Stimulated activated CD8-positive, alpha-beta memory T cell treated with anti-CD3 and anti-CD28 coated beads, Interleukin-7, amount 100 ng/mL, for 48 hours (primary cell): Measurements from ENCODE around the gene FHDC1.
"Not testable (repeated sequence)": the region's sequence is repeated elsewhere in the genome, so short reads cannot be mapped to it uniquely, and the experiment has no call there.

Experiments
- DNase-seq, 2 donors: peaks; one replicate each; pipeline ENCODE4 v3.0.0-alpha.2; 2020; ENCODE audit warnings: low read depth in 1 of 2; ENCODE audit errors: extremely low read depth in 1 of 2

The FHDC1 gene, protein sequence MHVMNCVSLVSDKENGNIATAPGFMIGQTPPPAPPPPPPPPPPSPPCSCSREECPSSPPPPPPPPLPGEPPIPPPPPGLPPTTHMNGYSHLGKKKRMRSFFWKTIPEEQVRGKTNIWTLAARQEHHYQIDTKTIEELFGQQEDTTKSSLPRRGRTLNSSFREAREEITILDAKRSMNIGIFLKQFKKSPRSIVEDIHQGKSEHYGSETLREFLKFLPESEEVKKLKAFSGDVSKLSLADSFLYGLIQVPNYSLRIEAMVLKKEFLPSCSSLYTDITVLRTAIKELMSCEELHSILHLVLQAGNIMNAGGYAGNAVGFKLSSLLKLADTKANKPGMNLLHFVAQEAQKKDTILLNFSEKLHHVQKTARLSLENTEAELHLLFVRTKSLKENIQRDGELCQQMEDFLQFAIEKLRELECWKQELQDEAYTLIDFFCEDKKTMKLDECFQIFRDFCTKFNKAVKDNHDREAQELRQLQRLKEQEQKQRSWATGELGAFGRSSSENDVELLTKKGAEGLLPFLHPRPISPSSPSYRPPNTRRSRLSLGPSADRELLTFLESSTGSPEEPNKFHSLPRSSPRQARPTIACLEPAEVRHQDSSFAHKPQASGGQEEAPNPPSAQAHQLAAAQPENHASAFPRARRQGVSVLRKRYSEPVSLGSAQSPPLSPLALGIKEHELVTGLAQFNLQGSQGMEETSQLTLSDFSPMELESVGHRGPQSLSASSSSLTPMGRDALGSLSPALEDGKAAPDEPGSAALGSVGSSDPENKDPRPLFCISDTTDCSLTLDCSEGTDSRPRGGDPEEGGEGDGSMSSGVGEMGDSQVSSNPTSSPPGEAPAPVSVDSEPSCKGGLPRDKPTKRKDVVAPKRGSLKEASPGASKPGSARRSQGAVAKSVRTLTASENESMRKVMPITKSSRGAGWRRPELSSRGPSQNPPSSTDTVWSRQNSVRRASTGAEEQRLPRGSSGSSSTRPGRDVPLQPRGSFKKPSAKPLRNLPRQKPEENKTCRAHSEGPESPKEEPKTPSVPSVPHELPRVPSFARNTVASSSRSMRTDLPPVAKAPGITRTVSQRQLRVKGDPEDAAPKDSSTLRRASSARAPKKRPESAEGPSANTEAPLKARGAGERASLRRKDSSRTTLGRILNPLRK

DNA sequence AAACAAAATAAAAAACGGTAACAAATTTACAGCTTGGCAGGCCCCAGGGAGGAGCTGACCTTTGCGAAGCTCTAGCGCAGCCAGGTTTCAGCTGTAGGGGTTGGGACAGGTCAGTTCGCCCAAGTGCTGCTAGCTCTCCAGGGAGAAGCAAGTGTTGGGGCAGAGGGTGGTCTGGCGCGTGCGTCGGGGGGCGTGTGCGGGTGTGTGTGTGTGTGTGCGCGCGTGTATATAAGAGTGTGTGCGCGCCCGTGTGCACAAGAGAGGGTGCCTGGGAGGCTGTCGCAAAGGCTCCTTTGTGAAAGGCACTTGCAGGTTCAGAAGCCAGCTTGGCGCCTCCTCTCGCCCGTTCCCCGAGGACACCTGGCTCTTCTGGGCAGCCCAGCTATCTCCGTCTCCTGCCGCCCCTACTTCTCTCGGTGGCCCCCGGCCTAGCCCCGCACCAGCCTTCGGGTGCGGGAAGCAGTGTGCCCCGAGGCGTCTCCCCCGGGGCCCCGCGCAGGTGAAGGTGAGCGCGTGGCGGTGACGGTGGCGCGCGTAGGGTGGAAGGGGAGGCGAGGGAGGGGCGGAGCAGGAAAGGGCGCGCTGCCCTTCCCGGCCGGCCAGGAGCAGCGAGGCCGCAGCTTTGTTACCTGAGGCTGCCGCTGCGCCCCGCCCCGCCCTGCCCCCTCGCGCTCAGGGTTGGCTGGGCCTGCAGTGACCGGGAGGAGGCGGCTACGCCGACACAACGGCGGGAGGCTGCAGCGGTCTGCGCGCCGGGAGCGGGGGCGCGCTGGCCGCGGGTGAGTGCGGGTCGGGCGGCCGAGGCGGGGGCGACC lies at the start of gene FHDC1:
Gene FHDC1 (plus strand): TSS at position 693 of the 815 bp plus-strand sequence. CDS start 6,735 bp downstream, outside the sequence.
- no peak for DNase-seq

DNA sequence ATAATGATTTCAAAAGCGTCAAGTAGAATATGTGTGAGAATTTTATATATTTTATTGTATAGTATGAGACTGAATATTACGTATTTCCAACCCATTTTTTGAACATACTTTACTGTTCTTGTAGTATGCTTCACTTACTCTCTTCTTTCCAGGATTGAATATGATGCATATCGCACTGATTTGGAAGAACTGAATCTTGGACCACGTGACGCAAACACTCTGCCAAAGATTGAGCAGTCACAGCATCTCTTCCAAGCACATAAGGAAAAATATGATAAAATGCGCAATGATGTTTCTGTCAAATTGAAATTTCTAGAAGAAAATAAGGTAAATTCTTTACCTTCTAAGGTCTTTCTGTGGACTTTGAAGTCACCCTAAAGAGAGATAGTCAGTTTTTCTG lies 48.1 kb upstream of the FHDC1 start:
- no peak for DNase-seq

DNA sequence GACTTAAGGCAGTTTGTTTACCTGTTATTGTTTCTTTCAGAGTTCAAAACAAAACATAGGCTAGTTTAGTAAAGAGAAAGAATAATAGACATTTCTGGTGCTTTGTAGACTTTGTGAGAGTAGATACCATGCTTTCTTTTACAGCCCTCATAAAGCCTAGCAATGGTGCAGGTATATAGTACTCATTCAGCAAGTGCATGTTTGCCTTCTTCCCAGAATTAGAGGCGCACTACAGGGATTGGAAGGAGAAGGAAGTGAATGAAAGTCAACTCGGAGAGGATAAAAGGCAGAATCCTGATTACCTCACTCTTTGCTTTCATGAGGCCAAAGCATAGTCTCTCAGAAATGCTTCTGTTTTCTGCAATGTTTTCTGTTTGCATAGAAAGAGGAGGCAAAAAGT lies 43.1 kb upstream of the FHDC1 start:
- DNase-seq: no peak

DNA sequence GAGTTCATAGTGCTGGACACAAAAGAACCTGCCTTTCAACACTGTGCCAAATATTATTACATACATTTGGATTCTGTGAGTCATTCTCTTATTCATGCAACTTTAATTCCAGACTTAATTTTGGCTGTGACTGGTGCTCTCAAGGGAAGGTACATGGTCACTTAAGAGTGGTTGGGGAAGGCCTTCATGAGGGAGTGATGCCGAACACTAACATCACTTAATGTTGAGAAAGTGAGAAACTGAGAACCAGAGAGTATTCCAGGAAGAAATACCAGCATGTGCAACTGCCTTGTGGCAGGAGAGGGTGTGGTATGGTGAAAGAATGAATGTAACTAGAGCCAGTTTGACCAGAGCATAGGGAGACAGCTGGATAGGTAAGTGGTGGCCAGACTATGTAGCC lies 41.5 kb upstream of the FHDC1 start:
- DNase-seq: no peak

DNA sequence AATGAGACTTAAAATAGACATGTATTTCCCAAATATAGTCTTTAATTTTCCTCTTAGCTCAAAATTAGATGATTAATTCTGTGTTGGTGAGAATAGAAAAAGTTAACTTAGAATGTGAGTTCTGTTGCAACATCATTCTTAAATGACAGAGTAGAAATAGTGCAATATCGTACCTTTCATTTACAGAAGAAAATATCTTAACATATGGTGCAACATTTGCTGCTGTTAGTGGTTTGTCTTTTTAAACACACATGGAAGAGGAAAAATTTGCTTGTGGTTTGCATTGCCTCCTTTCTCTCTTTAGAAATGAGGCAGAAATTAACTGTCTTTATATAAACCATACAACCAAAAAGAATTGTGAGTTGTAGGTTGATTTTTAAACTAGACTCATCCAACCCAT lies 39.3 kb upstream of the FHDC1 start:
- no peak for DNase-seq

DNA sequence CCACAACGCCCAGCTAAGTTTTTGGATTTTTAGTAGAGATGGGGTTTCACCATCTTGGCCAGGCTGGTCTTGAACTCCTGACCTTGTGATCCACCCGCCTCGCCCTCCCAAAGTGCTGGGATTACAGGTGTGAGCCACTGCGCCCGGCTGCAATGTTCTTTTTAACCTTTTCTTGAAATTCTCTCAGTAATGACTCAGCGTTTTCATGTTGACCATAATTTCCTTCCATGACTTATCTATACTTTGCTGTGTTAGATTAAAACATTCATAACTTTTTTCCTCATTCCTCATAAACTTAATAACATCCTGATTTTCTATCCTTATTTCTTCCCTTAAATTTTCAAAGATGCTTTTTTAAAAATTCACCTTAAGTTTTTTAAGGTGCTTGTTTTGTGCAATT lies 38.0 kb upstream of the FHDC1 start:
- not testable (repeated sequence) for DNase-seq

DNA sequence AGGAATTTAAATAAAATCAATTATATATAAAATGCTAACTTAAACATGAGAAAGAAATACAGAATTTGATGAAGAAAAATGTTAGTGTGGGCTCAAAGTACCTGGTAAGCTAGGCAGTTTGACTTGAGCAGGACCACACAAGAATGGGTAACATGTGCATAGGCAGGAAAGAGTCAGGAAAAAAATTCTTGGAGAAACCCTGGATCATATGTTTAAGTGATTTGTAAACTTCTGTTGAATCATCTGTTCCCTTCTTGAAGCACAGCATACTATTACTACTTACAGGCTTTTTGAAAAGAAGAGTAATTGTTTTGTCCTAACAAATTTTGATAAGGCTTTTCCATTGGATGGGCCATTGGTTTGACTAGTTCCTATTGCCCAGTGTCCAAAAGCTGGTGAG lies 37.5 kb upstream of the FHDC1 start:
- DNase-seq: no peak

DNA sequence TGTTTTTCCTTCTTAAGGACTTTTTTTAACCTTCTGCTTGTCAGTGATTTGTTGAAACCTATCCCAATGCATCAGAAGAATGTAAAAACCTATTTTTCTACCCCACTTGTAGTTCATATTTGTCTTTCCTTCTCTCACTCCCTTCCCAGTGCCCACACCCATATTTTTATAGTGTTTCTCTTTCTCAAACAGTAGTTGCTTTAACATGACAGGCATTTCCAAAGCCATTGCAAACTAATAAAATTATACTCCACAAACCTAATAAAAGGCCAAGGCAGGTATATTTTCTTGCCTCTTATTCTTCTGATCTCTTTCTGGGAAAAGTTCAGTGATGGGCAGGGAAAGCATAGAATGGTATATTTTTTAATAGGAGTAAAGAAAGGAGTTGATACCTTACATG lies 35.7 kb upstream of the FHDC1 start:
- no peak for DNase-seq

DNA sequence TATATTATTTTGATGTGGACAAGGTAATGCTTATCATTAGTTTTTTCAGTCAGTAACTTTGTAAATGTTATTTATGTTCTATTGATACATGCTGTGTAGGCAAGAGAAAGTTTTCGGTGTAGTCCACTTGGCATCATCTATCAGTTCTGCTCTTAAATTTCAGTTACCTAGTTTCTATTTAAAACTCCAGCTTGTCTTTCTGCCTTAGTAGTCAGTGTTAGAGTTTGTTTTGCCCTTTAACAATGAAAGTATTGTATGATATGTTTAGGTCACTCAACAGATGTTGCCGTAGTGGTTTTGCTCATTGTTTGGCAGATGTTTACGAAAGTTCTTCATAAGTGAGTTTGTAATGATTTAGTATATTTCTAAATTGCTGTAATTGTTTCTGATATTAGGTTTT lies 34.9 kb upstream of the FHDC1 start:
- no peak for DNase-seq

DNA sequence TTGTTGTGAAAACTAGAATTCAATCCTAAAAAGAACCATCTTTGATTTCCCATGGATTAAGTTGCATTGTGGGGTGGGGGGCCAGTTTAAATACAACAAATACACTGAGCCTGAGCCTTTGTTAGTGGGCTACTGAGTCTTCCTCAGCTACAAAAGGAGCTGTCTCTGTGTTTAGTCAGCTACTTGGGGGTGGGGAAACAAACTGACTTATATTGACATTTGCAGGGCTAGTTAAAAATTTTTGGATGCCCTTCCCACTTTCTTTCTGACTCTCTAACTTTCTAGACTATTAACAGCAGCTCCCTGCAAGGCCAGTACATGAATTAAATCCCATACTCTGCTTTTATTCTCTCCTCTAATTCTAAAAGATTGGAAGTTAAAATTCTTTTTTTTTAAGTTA lies 32.5 kb upstream of the FHDC1 start:
- no peak for DNase-seq

DNA sequence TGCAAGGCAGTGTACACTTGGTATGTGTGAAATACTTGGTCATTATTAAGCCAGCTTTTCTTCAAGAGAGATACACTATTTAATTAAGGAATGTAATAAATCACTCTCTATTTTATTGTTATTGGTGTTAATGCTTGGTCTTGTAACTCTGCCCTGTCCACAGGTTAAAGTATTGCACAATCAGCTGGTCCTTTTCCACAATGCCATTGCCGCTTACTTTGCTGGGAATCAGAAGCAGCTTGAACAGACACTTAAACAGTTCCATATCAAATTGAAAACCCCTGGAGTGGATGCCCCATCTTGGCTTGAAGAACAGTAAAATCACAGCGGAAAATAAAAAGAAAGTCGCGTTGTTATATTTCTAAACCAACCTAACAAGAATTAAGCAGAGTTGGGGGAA lies 26.2 kb upstream of the FHDC1 start:
- DNase-seq: no peak

DNA sequence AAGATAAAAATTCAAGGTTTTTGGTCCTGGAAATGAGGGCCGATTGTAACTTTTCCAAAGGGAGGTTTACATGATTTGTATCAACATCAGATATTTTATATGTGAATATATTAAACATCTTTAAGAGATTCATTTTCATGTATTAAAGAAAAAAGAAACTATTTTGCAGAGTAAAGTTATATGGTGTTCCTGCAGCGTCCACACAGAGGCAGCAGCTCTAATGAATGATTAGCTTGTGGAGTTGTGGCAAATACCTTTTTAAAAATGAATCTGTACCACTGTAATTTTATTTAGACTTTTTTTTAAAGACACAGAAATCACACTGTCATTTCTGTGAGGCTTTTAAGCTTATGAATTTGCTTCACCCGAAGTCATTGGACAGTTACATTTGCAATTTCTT lies 25.6 kb upstream of the FHDC1 start:
- DNase-seq: no peak

DNA sequence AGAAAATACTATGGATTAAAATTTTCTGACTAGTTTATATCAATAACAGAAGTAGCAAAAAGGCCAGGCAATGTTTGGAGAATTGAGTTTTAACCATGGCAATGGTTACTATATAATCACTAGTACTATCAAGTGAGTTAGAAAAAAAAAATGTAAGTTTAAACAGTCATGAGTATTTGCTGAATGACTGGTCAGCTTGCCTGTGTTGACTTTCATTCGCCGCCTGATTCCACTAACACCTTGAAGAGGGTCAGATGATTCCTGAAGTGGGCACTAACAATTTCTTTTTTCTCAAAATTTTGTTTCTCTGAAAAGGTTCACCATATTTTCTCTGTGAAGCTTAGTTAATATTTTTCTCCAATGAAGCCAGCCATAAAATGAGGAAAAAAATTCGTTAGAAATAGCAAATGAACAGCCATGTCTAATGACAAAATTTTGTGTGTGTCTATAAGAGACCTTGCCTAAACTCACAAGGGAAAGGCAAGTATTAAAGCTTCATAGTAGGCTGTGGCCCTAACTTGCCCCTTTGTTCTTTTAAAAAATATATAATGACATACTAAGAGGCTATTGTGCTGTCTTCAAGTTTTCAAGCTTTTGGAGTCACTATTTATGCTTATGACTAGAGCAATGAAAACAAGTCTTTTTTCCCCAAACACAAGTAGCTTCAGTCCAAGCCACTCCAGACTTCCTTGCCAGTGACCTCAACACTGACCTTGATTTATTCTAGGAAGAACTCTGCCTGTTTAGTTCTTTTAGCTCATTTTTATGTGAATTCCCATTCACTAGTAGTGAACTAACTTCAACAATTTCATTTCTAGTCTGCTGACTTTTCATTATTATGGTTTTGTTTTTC lies 18.4 kb upstream of the FHDC1 start:
- no peak for DNase-seq

DNA sequence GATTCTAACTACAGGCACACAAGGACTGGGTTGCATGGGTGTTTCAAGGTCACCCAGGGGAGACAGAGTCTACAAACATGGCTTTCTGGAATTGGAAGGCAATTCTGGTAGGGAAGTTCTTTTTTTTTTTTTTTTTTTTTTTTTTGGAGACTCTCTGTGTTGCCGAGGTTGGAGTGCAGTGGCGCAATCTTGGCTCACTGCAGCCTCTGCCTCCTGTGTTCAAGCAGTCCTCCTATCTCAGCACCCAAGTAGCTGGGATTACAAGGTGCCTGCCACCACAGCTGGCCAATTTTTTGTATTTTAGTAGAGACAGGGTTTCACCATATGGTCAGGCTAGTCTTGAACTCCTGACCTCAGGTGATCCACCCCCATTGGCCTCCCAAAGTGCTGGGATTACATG lies 16.3 kb upstream of the FHDC1 start:
- no peak for DNase-seq

DNA sequence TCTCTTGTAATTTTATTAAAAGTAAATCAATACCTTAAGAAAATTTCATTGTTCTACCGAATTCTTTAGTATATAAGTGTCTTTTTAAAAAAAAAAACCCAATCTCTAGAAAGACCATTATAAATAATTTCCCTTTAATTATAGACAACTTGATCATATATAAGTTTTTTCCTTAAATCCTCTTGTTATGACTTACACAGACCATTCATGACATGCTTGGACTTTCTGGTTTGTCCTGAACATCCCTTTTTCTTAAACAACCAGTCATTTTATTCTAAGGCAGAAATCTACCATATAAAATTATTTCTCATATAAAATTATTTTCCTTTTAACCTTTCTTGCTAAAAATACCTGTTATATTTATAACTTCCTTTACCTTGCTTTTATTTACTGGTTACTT lies 15.4 kb upstream of the FHDC1 start:
- no peak for DNase-seq

DNA sequence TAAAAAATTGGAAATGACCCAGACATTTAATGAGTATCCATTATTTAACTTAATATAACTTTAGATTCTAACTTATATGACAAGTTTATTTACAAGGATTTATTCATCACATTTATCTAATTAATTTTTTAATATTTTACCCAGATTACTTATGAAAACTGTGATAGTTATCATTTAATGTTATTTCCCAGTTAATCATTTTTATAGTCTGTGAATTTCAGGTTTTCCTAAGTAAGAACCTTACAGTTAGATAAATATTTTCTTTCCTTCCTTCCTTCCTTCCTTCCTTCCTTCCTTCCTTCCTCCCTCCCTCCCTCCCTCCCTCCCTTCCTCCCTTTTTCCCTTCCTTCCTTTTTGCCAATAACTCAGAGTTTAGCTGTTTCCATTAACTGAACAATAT lies 14.8 kb upstream of the FHDC1 start:
- DNase-seq: no peak

DNA sequence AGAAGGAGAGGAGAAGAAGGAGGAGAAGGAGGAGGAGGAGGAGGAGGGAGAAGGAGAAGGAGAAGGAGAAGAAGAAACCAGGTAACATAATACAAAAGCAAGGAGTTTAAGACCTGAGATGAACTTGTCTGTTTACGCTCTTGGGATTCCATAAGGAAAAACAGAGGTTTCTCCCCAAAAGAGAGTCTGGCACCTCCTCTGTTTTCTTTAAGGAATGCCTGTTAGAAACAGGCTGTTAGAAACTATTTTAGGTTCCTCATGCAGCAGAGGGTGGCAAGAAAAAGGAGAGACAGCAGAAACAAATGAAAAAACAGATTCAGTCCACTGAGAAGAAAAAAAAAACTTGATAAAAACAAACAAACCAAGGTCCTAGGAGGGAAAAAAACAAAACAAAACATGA lies 10.3 kb upstream of the FHDC1 start:
- no peak for DNase-seq

DNA sequence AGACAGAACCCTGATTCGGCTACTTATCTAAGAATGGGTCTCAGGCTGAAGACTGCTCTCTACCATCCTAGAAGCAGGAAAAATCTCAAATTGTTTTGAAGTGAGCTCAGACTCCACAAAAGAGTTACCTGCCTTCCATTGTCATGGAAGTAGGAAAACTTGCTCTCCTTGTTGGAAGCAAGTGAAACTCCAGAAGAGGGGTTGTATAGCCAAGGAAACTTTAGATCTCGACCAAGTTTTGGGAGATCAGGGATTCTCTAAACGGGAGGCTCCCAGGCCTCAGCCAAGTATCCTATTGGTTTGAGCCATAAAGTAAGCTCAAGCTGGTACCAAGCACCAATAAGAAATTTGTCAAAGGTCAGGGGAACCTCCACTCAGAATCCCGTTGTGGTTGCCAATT lies 9.2 kb upstream of the FHDC1 start:
- DNase-seq: no peak

DNA sequence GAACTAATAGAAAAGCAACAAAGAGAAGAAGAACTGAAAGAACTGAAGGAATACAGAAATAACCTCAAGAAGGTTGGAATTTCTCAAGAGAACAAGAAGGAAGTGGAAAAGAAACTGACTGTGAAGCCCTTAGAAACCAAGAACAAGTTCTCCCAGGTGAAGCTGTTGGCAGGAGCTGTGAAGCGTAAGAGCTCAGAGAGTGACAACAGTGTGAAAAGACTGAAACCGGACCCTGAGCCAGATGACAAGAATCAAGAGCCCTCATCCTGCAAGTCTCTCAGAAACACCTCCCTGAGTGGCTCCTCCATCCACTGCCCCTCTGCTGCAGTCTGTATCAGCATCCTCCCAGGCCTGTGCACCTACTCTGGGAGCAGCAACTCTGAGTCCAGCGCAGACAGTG lies 8.4 kb upstream of the FHDC1 start:
- DNase-seq: no peak

DNA sequence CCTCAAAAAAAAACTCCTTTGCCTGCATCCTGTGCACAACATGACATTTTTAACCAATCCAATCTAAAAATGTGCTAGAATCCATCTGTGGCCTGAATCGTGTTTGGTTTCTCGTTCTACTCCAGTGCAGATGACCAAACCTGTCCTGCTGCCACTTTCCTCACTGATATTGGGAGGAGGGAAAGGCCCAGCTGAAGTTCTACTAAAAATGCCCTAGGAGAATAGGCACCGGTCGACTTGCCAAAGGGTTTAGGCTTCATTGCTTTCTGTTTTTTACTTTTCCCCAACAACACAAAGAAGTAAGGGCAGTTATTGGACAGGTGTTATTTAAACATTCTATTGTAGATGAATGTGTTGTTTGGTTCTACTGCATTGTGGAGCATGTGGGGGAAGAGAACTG lies 7.8 kb upstream of the FHDC1 start:
- no peak for DNase-seq
